Activated CD4-positive, alpha-beta T cell treated with anti-CD3 and anti-CD28 coated beads, Interleukin-10, Interleukin-2, amounts not matched to agents 100 ng/mL and 50 ng/mL, durations not matched to agents 16 hours and 8 hours (primary cell): ENCODE measurements around the gene CCDC187.
A peak's percentile ranks its signal among the peaks of the same experiment; 100 is the strongest.

Source experiments
- DNase-seq: peaks from one replicate; pipeline ENCODE4 v3.0.0-alpha.2; 2020

CCDC187 gene

DNA sequence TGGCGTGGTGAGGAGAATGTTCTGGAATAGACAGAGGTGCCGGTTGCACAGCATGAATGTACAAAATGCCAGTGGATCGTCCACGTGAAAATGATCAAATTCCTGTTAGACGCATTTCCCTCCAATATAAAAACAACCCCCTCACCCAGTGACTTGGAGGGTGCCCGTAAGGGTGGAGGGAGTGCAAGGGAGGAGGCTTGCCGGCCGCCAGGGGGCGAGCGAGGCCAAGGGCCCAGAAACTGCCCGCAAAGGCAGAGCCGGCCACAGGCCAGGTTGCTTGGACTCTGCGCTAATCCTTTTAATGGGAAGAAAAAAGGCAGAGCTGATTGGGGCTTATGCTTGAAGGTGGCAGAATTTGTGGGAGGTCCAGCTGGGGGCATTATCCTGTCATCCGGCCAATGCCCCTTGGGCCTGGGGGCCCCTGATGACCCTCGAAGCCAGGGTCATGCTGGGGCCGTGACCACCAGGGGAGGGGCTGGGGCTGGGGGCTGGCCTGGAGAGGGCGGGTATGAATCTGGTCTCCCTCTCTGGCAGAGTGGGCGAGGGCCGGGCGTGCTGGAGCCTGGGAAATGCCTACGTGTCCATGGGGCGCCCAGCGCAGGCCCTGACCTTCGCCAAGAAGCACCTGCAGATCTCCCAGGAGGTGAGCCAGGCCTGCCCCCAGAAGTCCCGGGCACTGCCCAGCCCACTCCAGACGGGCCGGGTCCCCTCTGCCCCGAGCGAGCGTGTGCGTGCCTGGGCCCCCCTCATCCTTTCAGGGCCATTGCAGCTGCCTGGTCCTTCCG is 35.5 kb upstream of the CCDC187 start:
- peak; percentile 43 for DNase-seq

GRCh38 chr9:136338511-136338910 is 34.6 kb upstream of the CCDC187 start:
- no peak for DNase-seq

GRCh38 chr9:136337416-136338395 is 33.8 kb upstream of the CCDC187 start:
- DNase-seq, result no peak

- no peak for DNase-seq
Measured at GRCh38 chr9:136336881-136337280, 33.0 kb upstream of the CCDC187 start.

DNA sequence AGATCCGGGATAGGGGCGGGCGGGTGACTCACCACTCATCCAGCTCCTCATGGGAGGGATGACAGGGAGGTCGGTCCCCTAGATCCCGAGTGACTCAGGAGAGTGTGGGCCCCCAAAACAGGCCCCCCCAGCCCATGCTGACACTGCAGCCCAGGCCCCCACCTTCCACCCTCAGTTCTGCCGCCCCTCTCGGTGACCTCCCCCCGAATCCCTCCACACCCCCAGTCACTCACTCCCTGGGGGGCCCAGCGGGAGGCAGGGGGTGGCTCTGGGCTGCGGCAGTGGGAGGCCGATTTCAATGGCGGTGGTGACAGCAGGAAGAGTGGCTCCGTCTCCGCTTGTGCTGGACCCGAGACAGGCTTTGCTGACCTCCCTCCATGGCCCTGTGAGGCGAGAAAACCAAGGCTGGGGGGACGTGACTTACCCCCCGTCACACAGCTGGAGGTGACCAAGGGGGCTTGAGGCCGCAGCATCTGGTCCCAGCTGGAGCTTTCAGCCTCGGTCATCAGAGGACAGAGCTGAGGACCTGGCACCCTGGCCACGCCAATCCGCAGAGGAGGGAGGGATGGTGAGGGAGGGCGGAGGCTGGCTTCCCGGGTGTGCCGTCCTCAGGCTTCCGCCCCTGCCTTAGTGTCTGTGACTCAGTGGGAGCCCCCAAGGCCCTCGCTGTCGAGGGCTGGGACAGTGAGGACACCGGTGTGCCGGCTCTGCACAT is 32.4 kb upstream of the CCDC187 start:
- DNase-seq, result no peak

DNA sequence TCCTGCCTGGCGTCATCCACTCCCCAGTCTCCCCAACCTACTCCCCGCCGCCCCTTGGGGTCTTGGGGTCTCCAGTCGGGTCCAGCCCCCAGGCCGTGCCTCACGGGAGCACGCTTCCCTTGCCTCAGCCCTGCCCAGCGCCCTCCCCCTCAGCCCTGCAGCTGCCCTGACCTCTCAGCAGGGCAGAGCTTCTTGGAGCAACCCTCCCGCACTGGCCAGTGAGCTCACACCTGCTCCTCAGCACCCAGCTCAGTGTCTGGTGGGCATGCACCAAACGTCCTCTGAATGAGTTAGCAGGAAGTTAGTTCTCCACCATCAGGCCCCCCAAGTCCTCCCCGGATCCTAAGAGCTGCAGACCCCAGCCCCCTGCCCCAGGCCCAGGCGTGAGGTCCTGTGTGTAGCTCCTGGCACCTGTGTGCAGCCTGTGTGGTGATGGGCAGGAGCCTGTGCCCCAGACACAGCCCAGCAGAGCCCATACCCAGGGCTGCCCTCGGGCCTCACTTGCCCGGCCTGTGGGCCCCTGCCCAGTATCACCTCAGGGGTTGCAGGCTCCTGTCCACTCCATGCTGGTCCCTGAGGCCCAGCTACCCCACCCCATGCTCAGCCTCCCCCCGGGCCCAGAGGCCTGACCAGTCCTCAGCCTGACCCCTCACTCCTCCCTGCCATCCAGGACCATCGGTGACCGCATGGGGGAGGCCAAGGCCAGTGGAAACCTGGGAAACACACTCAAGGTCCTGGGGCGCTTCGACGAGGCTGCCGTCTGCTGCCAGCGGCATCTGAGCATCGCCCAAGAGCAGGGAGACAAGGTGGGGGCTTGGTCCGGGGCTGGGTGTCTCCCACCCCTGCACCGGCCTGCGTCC is 31.6 kb upstream of the CCDC187 start:
- DNase-seq, result no peak

- DNase-seq, result no peak
Measured at GRCh38 chr9:136334541-136334940, 30.6 kb upstream of the CCDC187 start.

- DNase-seq, result no peak
Measured at GRCh38 chr9:136333486-136333885, 29.6 kb upstream of the CCDC187 start.

- no peak for DNase-seq
Measured at GRCh38 chr9:136333045-136333444, 29.2 kb upstream of the CCDC187 start.

- no peak for DNase-seq
Measured at GRCh38 chr9:136332482-136332983, 28.6 kb upstream of the CCDC187 start.

DNA sequence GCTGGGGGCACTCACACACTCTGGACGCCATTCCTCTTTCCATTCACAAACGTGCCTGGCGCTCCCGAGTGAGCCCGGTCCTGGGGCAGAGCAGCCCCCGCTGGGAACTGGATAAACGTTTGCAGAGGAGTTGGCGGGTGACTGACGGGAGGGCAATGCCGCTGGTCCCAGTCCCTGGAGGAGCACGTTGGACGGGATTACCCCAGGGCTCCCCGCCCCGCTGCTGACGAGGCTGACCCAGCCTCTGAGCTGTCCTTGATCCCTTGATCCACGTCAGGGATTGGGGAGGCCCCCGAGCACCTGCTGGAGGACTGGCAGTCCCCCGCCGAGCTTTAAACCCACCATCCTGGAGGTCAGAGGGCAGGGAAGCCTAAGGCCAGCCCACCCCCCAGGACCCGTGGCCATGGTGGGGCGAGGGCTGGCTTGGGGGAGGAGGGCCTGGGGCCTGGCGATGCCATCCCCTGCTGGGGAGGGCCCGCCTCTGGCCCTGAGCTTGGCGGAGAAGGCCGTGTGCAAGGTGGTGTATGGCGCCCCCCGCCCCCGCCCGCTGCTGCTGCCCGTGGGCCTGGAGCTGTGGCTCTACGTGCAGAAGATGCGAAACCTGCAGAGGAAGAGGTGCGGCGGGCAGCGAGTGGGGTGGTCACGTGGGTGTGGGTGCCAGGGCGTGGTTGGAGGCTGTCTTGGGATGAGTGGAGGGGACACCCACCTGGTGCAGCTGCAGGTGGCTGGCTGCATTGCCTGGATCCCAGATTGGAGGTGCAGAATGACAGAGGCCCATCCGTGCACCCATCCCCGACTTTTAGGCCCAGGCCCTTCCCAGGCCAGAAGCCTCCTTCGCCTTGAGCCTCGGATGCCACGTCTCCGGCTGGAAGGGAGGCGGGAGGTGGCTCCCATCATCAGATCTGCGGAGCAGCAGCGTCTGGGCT is 27.9 kb upstream of the CCDC187 start:
- DNase-seq, result no peak

- DNase-seq, result no peak
Measured at GRCh38 chr9:136331030-136331429, 27.1 kb upstream of the CCDC187 start.

DNA sequence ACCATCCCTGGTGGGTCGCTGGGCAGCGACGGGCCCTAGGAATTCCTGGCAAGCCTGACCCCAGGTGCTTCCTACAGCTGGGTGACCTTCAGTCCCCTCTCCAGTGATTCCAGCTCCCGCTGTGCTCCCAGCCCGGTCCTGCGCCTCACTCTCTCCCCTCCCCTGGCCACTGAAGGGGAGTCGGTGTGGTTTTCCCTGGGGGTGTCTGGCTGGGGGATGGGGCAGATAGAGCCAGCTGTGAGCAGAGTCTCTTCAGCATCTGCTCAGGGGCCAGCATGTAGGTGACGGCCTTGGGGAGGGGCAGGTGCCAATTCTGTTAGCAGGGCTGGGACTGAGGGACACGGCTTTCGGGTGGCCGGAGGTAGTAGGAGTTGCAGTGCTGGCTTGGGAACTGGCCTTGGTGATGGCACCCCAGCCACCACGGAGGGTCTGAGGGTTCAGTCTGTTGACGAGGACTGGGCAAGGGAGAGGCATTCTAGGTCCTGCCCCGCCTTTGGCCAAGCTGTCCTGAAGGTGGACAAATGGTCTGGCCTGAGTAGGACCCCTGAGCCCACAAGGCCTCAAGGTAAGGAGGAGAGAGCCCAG is 26.6 kb upstream of the CCDC187 start:
- DNase-seq, result no peak

DNA sequence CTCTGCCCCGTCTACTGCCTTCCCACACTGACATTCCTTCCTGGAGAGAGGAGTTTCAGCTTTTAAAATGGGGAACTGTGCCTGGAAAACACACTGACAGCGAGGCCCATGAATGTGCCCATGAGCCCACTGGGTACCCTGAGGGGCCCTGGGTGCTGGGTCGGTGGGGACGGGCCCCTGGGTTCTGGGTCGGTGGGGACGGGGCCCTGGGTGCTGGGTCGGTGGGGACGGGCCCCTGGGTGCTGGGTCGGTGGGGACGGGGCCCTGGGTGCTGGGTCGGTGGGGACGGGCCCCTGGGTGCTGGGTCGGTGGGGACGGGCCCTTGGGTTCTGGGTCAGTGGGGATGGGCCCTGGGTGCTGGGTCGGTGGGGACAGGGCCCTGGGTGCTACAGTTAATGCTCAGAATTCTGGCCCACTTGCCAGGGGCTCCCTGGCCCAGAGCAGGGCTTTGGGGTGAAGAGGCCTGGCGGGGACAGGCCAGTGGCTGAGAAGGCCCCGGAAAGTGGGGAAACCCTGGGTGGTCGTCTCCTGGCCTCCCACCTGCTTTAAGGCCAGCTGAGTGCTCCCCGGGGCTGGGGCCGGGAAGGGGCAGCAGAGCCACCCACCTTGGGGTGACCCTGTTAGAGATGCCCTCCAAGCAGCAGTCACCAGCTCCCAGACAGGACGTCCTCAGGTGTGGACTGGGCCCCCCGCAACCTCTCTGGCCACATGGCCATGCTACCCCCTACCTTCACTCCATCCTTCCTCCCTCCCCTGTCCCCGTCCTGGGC is 25.9 kb upstream of the CCDC187 start:
- DNase-seq, result no peak

GRCh38 chr9:136329211-136329627 is 25.3 kb upstream of the CCDC187 start:
- DNase-seq, result no peak

DNA sequence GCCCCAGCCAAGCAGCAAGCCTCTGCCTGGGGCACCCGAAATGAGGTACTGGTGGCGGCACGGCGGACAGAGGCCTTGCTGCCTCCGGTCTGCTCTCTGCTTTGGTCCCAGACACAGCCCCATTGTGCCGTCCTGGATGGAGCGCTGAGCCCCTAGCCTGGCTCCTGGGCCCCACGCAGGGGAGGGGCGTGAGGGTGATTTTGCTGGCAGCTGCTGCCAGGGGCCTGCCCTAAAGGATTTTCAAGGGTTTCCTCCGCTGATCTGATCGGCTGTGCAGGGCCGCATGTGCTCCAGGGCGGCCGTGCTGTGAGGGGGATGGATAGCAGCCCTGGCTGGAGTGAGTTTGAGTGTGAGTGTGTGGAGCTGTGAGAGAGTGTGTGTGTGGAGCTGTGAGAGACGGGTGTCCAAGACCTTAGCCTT is 24.7 kb upstream of the CCDC187 start:
- DNase-seq, result no peak

- no peak for DNase-seq
Measured at GRCh38 chr9:136328011-136328621, 24.2 kb upstream of the CCDC187 start.

DNA sequence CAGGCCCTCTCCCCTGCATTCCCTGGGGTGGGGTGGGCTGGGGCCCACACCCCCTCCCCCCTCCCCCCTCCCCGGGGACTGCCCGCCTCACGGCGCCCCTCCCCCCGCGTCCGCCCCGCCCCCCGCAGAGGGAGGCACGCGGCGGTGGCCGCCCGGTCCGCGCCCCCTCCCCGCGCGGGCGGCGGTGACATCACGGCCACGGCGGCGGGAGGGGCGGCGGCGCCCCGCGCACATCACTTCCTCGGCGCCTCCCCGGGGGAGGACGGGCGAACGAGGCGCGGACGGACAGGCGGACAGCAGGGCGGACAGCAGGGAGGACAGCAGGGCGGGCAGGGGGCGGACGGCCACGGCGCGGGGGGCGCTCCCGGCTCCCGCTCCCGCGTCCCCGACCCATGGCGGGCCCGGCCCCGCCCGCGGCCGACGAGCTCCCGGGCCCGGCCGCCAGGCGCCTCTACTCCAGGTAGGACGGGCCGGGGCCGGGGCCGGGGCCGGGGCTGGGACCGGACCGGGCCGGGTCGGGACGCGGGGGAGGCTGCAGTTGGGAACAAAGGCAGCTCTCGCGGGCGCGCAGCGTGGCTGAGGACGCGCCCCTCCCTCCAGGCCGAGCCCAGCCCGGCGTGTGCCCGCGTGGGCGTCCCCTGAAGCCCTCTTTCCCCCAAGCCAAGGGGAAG is 23.5 kb upstream of the CCDC187 start, which contains the start of gene GPSM1:
Gene GPSM1, plus strand, starts transcription at position 236 of the 671 bp plus-strand sequence. Its CDS starts 157 bp downstream, at position 393.
- peak; percentile 21 for DNase-seq
